Lower leg skin (tissue), 3 donors: Measurements from ENCODE around the gene PNO1.

Experiments
- CTCF ChIP-seq, 3 donors: fragments of 450-650 bp; IDR thresholded peaks; one replicate each; pipeline ENCODE4 v1.5.1; 2016; ENCODE audit warnings: antibody characterized with exemption in 3 of 3, mild to moderate bottlenecking in 3 of 3, moderate library complexity in 2 of 3
- POLR2A ChIP-seq, 2 donors: fragments of 450-650 bp; IDR thresholded peaks; one replicate each; pipeline ENCODE4 v1.6.1; 2016 to 2017; ENCODE audit warnings: antibody characterized with exemption in 2 of 2, mild to moderate bottlenecking in 1 of 2, moderate library complexity in 1 of 2

- TF ChIP-seq CTCF (IDR thresholded peaks at IDR 0.05) (no peak), POLR2A (IDR thresholded peaks at IDR 0.05) (no peak)
Observed at GRCh38 chr2:68134554-68134953, 23.1 kb upstream of the PNO1 start.
